Hepatocyte (in vitro differentiated cells): ENCODE measurements around the gene KCNJ1. TPM values are rescaled to one million over a fixed set of nuclear protein-coding genes. Genes with fewer than 3 reads are reported as not detected.

Experiments used
- DNase-seq: peaks from one replicate; pipeline ENCODE4 v3.0.0-alpha.2; 2016; ENCODE audit warnings: low spot score
- H2AFZ ChIP-seq: fragments of 200-600 bp; sonication (generic); 2 replicates; pipeline ENCODE4 v1.6.0; 2016; ENCODE audit warnings: antibody characterized with exemption, mild to moderate bottlenecking
- H3K27ac ChIP-seq: fragments of 200-600 bp; sonication (generic); 2 replicates; pipeline ENCODE4 v1.5.1; 2016; ENCODE audit warnings: mild to moderate bottlenecking
- H3K27me3 ChIP-seq: fragments of 200-600 bp; sonication (generic); 2 replicates; pipeline ENCODE4 v1.6.1; 2016
- H3K36me3 ChIP-seq: fragments of 200-600 bp; sonication (generic); replicated peaks from 2 replicates; pipeline ENCODE4 v1.5.1; 2016; ENCODE audit warnings: low read depth; ENCODE audit not compliant: insufficient read depth
- H3K4me1 ChIP-seq: fragments of 200-600 bp; sonication (generic); 2 replicates; pipeline ENCODE4 v1.5.1; 2016; ENCODE audit warnings: mild to moderate bottlenecking, moderate library complexity; ENCODE audit not compliant: insufficient read depth
- H3K4me2 ChIP-seq: fragments of 200-600 bp; sonication (generic); 2 replicates; pipeline ENCODE4 v1.6.0; 2016
- H3K4me3 ChIP-seq: fragments of 200-600 bp; sonication (generic); 2 replicates; pipeline ENCODE4 v1.5.1; 2016; ENCODE audit warnings: mild to moderate bottlenecking
- H3K79me2 ChIP-seq: fragments of 200-600 bp; sonication (generic); 2 replicates; pipeline ENCODE4 v1.6.0; 2017; ENCODE audit warnings: mild to moderate bottlenecking
- H3K9me2 ChIP-seq: fragments of 200-600 bp; sonication (generic); replicated peaks from 2 replicates; pipeline ENCODE4 v1.6.0; 2017; ENCODE audit warnings: mild to moderate bottlenecking; ENCODE audit not compliant: insufficient read depth
- H3K9me3 ChIP-seq: fragments of 200-600 bp; sonication (generic); 2 replicates; pipeline ENCODE4 v1.5.1; 2016; ENCODE audit warnings: low read depth, mild to moderate bottlenecking
- H4K20me1 ChIP-seq: fragments of 200-600 bp; sonication (generic); 2 replicates; pipeline ENCODE4 v1.6.0; 2016; ENCODE audit warnings: mild to moderate bottlenecking; ENCODE audit not compliant: insufficient read depth, poor library complexity, severe bottlenecking
- EZH2 ChIP-seq: fragments of 200-600 bp; sonication (generic); IDR thresholded peaks from 2 replicates; pipeline ENCODE4 v1.6.1; 2016; ENCODE audit warnings: antibody characterized with exemption, mild to moderate bottlenecking, borderline replicate concordance
- EZH2phosphoT487 ChIP-seq: fragments of 200-600 bp; sonication (generic); IDR thresholded peaks from one replicate; pipeline ENCODE4 v1.6.1; 2018; ENCODE audit warnings: antibody characterized with exemption, mild to moderate bottlenecking, low read depth, moderate library complexity; ENCODE audit not compliant: unreplicated experiment, severe bottlenecking
- WGBS: methylation state at CpG from one replicate; pipeline ENCODE4 v1.1.6; 2016; ENCODE audit warnings: low lambda C conversion rate; ENCODE audit errors: missing lambda C conversion rate; 5-methylcytosine and 5-hydroxymethylcytosine counted together
- polyA plus RNA-seq: library from polyadenylated mRNA; unstranded; fragments of >200 nt; fragmentation: Nextera tagmentation; extraction: Ambion mirVana; gene quantifications from 2 replicates; pipeline ENCODE4 v1.2.1, GENCODE V29; 2016
- total RNA-seq: library from RNA; depleted of rRNA; stranded (reverse); fragments of >200 nt; gene quantifications from 2 replicates; pipeline ENCODE4 v1.2.3, GENCODE V29; 2014
- TF ChIP-seq, protein P1 (sequence below): fragments of 200-600 bp; sonication (generic); IDR thresholded peaks from 2 replicates; pipeline ENCODE4 v1.5.1; 2016; ENCODE audit warnings: antibody characterized with exemption, mild to moderate bottlenecking; ENCODE audit not compliant: poor library complexity

Gene KCNJ1
- total and polyA plus RNA-seq, 2 experiments from 2014 or later: not detected

DNA sequence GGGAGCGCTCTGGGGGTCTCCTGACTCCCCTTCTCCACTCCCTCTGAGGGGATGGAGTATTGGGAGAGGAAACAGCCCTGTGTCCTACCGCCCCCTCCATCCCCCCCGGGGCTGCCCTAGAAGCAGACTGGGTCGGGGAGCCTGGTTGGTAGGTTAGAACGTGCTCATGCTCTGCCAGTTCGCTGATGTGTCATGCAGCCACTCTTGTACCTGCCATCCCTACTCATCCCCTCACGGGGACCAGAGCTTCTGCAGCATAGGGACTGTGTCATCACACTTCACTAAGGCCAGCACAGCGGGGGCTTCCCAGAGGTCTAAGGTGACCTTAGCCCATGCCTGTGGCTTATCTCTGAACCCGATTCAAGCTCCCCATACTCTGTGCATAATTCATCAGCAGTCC lies 4.7 kb downstream of the KCNJ1 start:
- 83% methylated on average over 7 of the region's 9 CpGs for WGBS
- no peak overlapping the region for H3K4me2 ChIP-seq
- no peaks in the 10 kb centered on the region for H3K27me3 ChIP-seq
- H3K36me3 ChIP-seq: no peaks in the 10 kb centered on the region
- H3K4me3 ChIP-seq: no peak overlapping the region
- TF ChIP-seq, protein P1, sequence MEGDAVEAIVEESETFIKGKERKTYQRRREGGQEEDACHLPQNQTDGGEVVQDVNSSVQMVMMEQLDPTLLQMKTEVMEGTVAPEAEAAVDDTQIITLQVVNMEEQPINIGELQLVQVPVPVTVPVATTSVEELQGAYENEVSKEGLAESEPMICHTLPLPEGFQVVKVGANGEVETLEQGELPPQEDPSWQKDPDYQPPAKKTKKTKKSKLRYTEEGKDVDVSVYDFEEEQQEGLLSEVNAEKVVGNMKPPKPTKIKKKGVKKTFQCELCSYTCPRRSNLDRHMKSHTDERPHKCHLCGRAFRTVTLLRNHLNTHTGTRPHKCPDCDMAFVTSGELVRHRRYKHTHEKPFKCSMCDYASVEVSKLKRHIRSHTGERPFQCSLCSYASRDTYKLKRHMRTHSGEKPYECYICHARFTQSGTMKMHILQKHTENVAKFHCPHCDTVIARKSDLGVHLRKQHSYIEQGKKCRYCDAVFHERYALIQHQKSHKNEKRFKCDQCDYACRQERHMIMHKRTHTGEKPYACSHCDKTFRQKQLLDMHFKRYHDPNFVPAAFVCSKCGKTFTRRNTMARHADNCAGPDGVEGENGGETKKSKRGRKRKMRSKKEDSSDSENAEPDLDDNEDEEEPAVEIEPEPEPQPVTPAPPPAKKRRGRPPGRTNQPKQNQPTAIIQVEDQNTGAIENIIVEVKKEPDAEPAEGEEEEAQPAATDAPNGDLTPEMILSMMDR: no peak
- H3K4me1 ChIP-seq: peaks cover 4% of the 10 kb centered on the region
- no peaks in the 10 kb centered on the region for H3K9me2 ChIP-seq
- no peak overlapping the region for H3K27ac ChIP-seq
- no peaks in the 10 kb centered on the region for H3K9me3 ChIP-seq
- no peaks in the 10 kb centered on the region for H3K79me2 ChIP-seq
- no peaks in the 10 kb centered on the region for H4K20me1 ChIP-seq
- no peak overlapping the region for H2AFZ ChIP-seq
- DNase-seq: no peak

DNA sequence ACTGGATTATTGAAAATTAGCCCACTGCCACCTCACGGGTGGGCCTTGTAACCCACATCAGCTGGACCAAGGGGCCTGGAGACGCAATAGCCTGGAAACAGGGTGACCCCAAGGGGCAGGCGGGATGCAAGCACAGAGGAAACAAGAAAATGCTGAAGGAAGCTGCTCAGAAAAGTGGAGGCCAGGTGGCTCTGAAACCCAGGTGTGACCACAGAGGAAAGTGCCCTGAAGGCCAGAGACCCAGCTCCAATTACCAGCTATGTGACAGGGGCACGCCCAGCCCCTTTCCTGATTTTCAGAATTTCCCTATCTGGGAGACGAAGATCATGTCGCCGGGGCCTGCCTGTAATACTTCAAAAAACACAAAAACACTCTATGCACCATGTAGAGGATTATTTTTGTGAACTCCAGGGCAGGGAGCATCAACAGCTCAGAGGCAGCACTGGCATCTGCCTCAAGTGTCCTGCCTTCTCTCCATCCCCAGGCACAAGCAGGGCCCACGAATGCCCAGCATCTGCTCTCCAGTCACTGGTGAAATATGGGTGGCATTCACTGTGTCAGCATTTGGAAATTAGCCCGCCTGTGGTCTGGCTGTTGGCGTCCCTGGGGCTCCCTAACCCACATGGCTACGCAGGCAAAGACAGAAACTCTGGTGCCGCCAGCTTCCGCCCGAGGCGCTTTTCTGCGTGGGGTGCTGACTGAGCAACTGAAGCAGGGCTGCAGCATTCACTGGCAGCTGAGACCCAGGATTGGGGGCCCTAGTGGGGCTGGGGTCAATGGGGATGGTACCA lies 6.3 kb downstream of the KCNJ1 start:
- H3K4me2 ChIP-seq: no peak overlapping the region
- no peaks in the 10 kb centered on the region for H3K9me2 ChIP-seq
- DNase-seq: no peak
- H2AFZ ChIP-seq: no peak overlapping the region
- peaks cover 4% of the 10 kb centered on the region for H3K4me1 ChIP-seq
- no peak for TF ChIP-seq EZH2
- no peak for TF ChIP-seq EZH2phosphoT487
- TF ChIP-seq, protein P1: no peak
- H3K79me2 ChIP-seq: no peaks in the 10 kb centered on the region
- no peak overlapping the region for H3K4me3 ChIP-seq
- H4K20me1 ChIP-seq: no peaks in the 10 kb centered on the region
- no peaks in the 10 kb centered on the region for H3K36me3 ChIP-seq
- no peaks in the 10 kb centered on the region for H3K27me3 ChIP-seq
- no peak overlapping the region for H3K27ac ChIP-seq
- WGBS: 89% methylated on average over 16 of the region's 16 CpGs
- H3K9me3 ChIP-seq: no peaks in the 10 kb centered on the region

GRCh38 chr11:128859563-128860441 lies 7.3 kb downstream of the KCNJ1 start:
- peaks cover 4% of the 10 kb centered on the region for H3K4me1 ChIP-seq
- TF ChIP-seq, protein P1: peak; percentile 81
- TF ChIP-seq EZH2: no peak
- no peak overlapping the region for H3K27ac ChIP-seq
- no peaks in the 10 kb centered on the region for H3K79me2 ChIP-seq
- no peaks in the 10 kb centered on the region for H3K27me3 ChIP-seq
- no peaks in the 10 kb centered on the region for H3K36me3 ChIP-seq
- WGBS: 38% methylated on average over 33 of the region's 33 CpGs
- no peak overlapping the region for H3K4me3 ChIP-seq
- DNase-seq: peak; percentile 84
- H3K9me3 ChIP-seq: no peaks in the 10 kb centered on the region
- no peaks in the 10 kb centered on the region for H4K20me1 ChIP-seq
- no peak overlapping the region for H2AFZ ChIP-seq
- H3K9me2 ChIP-seq: no peaks in the 10 kb centered on the region
- peak overlapping the region; percentile 1 for H3K4me2 ChIP-seq
